C4-2B (cell line): ENCODE data around the gene SEC63.
"Not testable (repeated sequence)": the region's sequence is repeated elsewhere in the genome, so short reads cannot be mapped to it uniquely, and the experiment has no call there.

ENCODE experiments used
- H3K27ac ChIP-seq: fragments of 450-650 bp; 2 replicates; pipeline ENCODE4 v1.5.1; 2017
- CTCF ChIP-seq: fragments of 450-650 bp; conservative IDR thresholded peaks from 2 replicates; pipeline ENCODE4 v1.5.1; 2017; ENCODE audit warnings: mild to moderate bottlenecking
- ZFX ChIP-seq: fragments of 450-650 bp; IDR thresholded peaks from 2 replicates; pipeline ENCODE4 v1.6.1; 2017

Gene SEC63

GRCh38 chr6:107936162-107936909, 21.7 kb downstream of the SEC63 start:
- TF ChIP-seq ZFX (no peak), CTCF (no peak)
- H3K27ac ChIP-seq: no peak overlapping the region

GRCh38 chr6:107934229-107934628, 23.8 kb downstream of the SEC63 start:
- H3K27ac ChIP-seq: not testable (repeated sequence)

- TF ChIP-seq ZFX: no peak
- TF ChIP-seq CTCF: no peak
Measured at GRCh38 chr6:107932580-107932979, 25.4 kb downstream of the SEC63 start.

GRCh38 chr6:107931894-107932293, 26.1 kb downstream of the SEC63 start:
- no peak overlapping the region for H3K27ac ChIP-seq
- TF ChIP-seq CTCF (no peak), ZFX (no peak)

More at GRCh38 chr6:107932580-107932979, 25.4 kb downstream of the SEC63 start:
- H3K27ac ChIP-seq: no peak overlapping the region

- H3K27ac ChIP-seq: no peak overlapping the region
- no peak for TF ChIP-seq CTCF
- no peak for TF ChIP-seq ZFX
Measured at GRCh38 chr6:107928984-107929383, 29.0 kb downstream of the SEC63 start.

- H3K27ac ChIP-seq: not testable (repeated sequence)
Measured at GRCh38 chr6:107926697-107927544, 31.1 kb downstream of the SEC63 start.

- H3K27ac ChIP-seq: no peak overlapping the region
- TF ChIP-seq CTCF (no peak), ZFX (no peak)
Measured at GRCh38 chr6:107917451-107918375, 40.3 kb downstream of the SEC63 start.

GRCh38 chr6:107916961-107917360, 41.0 kb downstream of the SEC63 start:
- not testable (repeated sequence) for H3K27ac ChIP-seq
